HepG2 (cell line): ENCODE measurements around the gene PNMA8C. TPM values are rescaled to one million over a fixed set of nuclear protein-coding genes. Genes with fewer than 3 reads are reported as not detected.

Source experiments
- BRD4 ChIP-seq: sonication (generic); formaldehyde crosslinking; IDR thresholded peaks from 2 replicates; pipeline ENCODE4 v1.4.0; 2020; ENCODE audit warnings: missing genetic modification reagents
- DBP ChIP-seq: sonication (generic); formaldehyde crosslinking; IDR thresholded peaks from 2 replicates; pipeline ENCODE4 v1.4.0; 2020; ENCODE audit warnings: missing genetic modification reagents; ENCODE audit errors: not compliant biosample characterization
- EHMT2 ChIP-seq: fragments of 200-600 bp; sonication (generic); IDR thresholded peaks from 2 replicates; pipeline ENCODE4 v1.7.0; 2017; ENCODE audit warnings: antibody characterized with exemption, low read depth, low read length, borderline replicate concordance
- GLI4 ChIP-seq: sonication (generic); formaldehyde crosslinking; IDR thresholded peaks from 2 replicates; pipeline ENCODE4 v1.5.1; 2020; ENCODE audit warnings: missing genetic modification reagents, mild to moderate bottlenecking, moderate library complexity, borderline replicate concordance
- HNF1B ChIP-seq: sonication (generic); formaldehyde crosslinking; IDR thresholded peaks from 2 replicates; pipeline ENCODE4 v1.5.1; 2020; ENCODE audit warnings: mild to moderate bottlenecking, moderate library complexity, missing genetic modification reagents
- PCBP2 ChIP-seq: fragments of 200-400 bp; formaldehyde crosslinking; optimal IDR thresholded peaks from 2 replicates; pipeline ENCODE3; 2018; ENCODE audit warnings: low read length, low read depth; ENCODE audit not compliant: poor library complexity, severe bottlenecking
- RBAK ChIP-seq: sonication (generic); formaldehyde crosslinking; IDR thresholded peaks from 2 replicates; pipeline ENCODE4 v1.5.1; 2020; ENCODE audit warnings: mild to moderate bottlenecking, missing genetic modification reagents
- REXO4 ChIP-seq: sonication (generic); formaldehyde crosslinking; IDR thresholded peaks from 2 replicates; pipeline ENCODE4 v1.8.0; 2022; ENCODE audit warnings: missing genetic modification reagents, mild to moderate bottlenecking, borderline replicate concordance
- SP2 ChIP-seq: sonication (generic); formaldehyde crosslinking; IDR thresholded peaks from 2 replicates; pipeline ENCODE4 v1.5.1; 2020; ENCODE audit warnings: mild to moderate bottlenecking, missing genetic modification reagents
- SUZ12 ChIP-seq: fragments of 150-350 bp; IDR thresholded peaks from 2 replicates; pipeline ENCODE4 v1.6.1; 2014; ENCODE audit warnings: low read depth, low read length
- YEATS2 ChIP-seq: sonication (generic); formaldehyde crosslinking; IDR thresholded peaks from 2 replicates; pipeline ENCODE4 v1.4.0; 2020; ENCODE audit warnings: missing genetic modification reagents, borderline replicate concordance
- ZNF260 ChIP-seq: sonication (generic); formaldehyde crosslinking; IDR thresholded peaks from 2 replicates; pipeline ENCODE4 v1.4.0; 2020; ENCODE audit warnings: missing genetic modification reagents, low read depth, mild to moderate bottlenecking, borderline replicate concordance
- ZNF337 ChIP-seq: sonication (generic); formaldehyde crosslinking; IDR thresholded peaks from 2 replicates; pipeline ENCODE4 v1.5.1; 2020; ENCODE audit warnings: missing genetic modification reagents, low read depth, mild to moderate bottlenecking, borderline replicate concordance
- ZNF407 ChIP-seq: sonication (generic); formaldehyde crosslinking; IDR thresholded peaks from one replicate; pipeline ENCODE4 v1.5.1; 2020; ENCODE audit warnings: mild to moderate bottlenecking, missing genetic modification reagents; ENCODE audit errors: not compliant biosample characterization
- ZNF543 ChIP-seq: sonication (generic); formaldehyde crosslinking; IDR thresholded peaks from 2 replicates; pipeline ENCODE4 v1.4.0; 2020; ENCODE audit warnings: mild to moderate bottlenecking, missing genetic modification reagents
- ZNF691 ChIP-seq: sonication (generic); formaldehyde crosslinking; IDR thresholded peaks from 2 replicates; pipeline ENCODE4 v1.4.0; 2020; ENCODE audit warnings: missing genetic modification reagents, low read depth, mild to moderate bottlenecking, borderline replicate concordance
- ZNF772 ChIP-seq: sonication (generic); formaldehyde crosslinking; IDR thresholded peaks from 2 replicates; pipeline ENCODE4 v1.5.0; 2020; ENCODE audit warnings: mild to moderate bottlenecking, missing genetic modification reagents
- polyA plus RNA-seq, 8 experiments: library from polyadenylated mRNA; depleted of rRNA in 3 of 8; stranded (reverse) in 7 of 8; unstranded in 1 of 8; fragments of >200 nt; fragmentation: Illumina TruSeq in 4 of 8; extraction: Trizol in 4 of 8; gene quantifications; 2 replicates each; pipeline versions ENCODE4 v1.2.1 to v1.2.3, GENCODE V29; 2011 to 2016; ENCODE audit warnings: low read depth in 4 of 8, missing spikeins in 1 of 8, mixed read lengths in 1 of 8; ENCODE audit not compliant: insufficient read depth in 1 of 8
- total RNA-seq, 5 experiments: library from RNA; depleted of rRNA; stranded (reverse); fragments of >200 nt; fragmentation: Illumina TruSeq; extraction: Trizol; gene quantifications; 2 replicates each; pipeline ENCODE4 v1.2.3, GENCODE V29; 2016; ENCODE audit warnings: low read depth in 1 of 5

Gene PNMA8C
- total and polyA plus RNA-seq, 2 of the 13 experiments (the other 11 are each of a cell fraction or from before 2014, with no cell fraction given), result not detected

- peak; percentile 85 for TF ChIP-seq ZNF407 (CRISPR knock-in tag)
- TF ChIP-seq BRD4 (CRISPR knock-in tag), result 0 out of 2 replicates have a peak, but pooled peaks have one; percentile 40
- peak; percentile 71 for TF ChIP-seq HNF1B
- no peak for TF ChIP-seq DBP
- TF ChIP-seq EHMT2, result no peak
- no peak for TF ChIP-seq PCBP2
- TF ChIP-seq SP2 (CRISPR knock-in tag), result no peak
- TF ChIP-seq ZNF543 (CRISPR knock-in tag), result peak; percentile 59; the same call in 1 of the 2 replicates
- no peak for TF ChIP-seq SUZ12
- peak; percentile 46; the same call in 1 of the 2 replicates for TF ChIP-seq YEATS2
- TF ChIP-seq ZNF772 (CRISPR knock-in tag), result no peak
- peak; percentile 77; the same call in 1 of the 2 replicates for TF ChIP-seq GLI4
- TF ChIP-seq ZNF260, result peak; percentile 69; the same call in 1 of the 2 replicates
- no peak for TF ChIP-seq REXO4 (CRISPR knock-in tag)
- TF ChIP-seq ZNF337, result peak; percentile 65; the same call in 1 of the 2 replicates
- peak; percentile 39; the same call in 1 of the 2 replicates for TF ChIP-seq ZNF691 (CRISPR knock-in tag)
- TF ChIP-seq RBAK (CRISPR knock-in tag), result no peak
These were observed 24.5 kb downstream of the PNMA8C start (continued) for GRCh38 chr19:46404055-46404752.
